GM10847 (cell line): ENCODE data around the gene AP2S1.

ENCODE experiments used
- POLR2A ChIP-seq: IDR thresholded peaks from 2 replicates; pipeline ENCODE4 v1.6.1; 2011; ENCODE audit not compliant: insufficient read length; ENCODE audit errors: extremely low read depth

Gene AP2S1

DNA sequence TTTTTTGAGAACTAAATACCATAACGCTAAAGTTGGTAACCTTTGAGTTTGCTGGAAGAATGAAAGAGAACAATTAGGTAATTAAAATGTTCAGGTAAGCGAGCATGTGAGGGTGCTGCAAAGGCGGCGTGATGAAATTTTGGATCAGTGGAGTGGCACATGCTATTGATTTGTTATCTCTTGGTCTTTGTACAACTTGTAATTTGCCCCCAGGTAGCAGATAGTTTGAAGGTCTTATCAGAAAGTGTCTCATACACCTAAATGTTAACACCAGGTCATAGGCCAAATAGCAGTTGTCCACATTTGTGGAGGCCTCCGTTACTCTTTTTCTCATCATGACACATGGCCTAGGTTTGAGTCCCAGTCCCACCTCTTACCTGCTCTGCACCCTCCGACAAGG, 25.0 kb upstream of the AP2S1 start:
- no peak for TF ChIP-seq POLR2A

- TF ChIP-seq POLR2A = no peak
Observed at GRCh38 chr19:46875234-46875633, 24.6 kb upstream of the AP2S1 start.

DNA sequence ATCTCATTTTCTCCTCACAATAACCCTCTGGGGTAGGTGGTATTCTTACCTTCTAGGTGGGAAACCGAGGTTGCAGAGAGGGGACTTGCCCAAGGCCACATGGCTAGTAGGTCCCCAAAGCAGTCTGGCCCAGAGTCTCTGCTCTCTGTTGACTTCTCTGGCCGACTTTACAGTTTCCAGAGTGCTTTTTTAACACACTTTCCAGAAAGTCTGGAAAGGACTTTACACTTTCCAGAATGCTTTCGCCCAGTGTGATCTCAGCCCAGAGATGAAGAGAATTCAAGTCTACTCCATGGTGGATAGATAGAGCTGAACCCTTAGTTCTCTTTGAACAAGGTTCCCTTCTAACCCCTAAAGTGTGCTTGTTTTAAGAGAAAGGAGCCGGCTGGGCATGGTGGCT, 22.3 kb upstream of the AP2S1 start:
- no peak for TF ChIP-seq POLR2A

DNA sequence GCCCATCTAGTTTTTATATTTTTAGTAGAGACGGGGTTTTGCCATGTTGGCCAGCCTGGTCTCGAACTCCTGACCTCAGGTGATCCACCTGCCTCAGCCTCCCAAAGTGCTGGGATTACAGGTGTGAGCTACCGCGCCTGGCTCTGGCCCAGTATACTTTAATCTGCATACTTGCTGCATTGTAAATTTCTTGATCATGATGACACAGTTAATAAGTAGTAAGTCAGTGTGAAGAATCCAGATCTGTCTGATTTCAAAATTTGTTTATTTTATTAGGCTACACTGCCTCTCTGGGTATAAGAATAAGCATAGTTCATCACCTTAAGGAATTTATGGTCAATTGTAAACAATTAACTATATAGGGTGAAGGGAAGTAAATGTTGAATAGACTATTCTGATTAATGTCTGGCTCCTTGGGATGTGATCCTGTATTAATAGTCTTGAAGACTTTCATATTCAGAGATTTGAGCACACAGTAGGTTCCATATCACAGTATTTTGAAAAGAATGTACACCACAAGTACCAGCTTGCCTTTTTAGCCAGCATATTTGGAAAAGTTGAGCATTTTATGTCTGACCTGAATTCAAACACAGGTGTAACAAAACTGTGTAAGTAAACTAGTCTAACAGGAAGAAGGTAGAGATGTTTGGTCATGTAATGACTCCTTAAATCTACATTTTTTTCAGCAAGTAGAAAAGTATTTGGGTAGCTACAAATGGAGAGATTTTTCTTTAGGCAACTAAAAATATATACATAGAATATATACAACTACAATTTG, 17.6 kb upstream of the AP2S1 start:
- no peak for TF ChIP-seq POLR2A

DNA sequence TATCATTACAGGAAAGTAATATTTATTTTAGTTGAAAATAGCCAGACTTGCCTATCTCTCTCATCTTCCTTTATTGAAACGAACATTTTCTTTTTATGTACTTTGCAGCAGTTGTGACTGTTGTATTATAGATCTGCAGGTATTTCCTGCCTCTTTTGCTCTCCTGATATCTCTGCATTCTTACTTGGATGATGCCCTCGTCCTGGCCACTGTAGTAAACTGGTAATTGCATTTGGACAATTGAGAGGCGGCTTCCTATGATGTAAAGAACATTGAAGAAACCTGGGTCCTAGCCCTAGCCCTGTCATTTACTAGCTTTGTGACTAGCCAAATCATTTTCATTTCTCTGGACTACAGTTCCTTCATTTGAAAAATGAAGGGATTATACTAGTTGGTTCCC, 16.5 kb upstream of the AP2S1 start:
- TF ChIP-seq POLR2A = no peak

GRCh38 chr19:46866407-46867136, 15.9 kb upstream of the AP2S1 start:
- TF ChIP-seq POLR2A = no peak

GRCh38 chr19:46863818-46864629, 13.4 kb upstream of the AP2S1 start:
- TF ChIP-seq POLR2A = no peak

DNA sequence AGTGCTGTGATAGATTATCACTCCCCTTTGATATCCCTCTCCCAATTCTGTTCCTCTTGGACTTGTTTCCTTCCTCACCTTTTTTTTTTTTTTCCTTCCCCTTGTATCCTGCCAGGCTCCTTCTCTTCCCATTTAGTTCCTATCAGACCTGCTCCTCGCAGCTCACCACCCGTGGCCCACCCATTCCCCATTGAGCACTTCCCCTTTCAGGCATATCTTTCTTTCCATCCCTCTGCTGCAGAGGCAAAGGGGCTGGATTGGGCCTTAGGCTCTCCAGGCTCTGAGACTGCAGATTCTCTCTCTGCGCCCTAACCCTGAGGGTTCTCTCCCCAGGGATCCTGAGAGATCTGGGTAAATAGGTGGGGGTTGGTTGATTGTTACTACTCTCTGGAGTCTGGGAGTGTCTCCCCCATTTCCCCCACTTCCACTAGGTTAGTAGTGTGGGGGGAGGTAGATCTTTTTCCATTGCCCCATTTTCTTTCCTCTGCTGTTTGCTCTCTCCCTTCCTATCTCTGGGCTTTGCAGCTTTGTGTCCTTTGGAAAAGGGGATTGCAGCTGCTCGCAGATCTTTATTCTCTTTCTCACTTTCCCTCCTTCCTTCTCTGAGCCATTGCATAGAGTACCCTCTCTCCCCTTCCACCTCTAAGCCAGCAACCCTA, 12.5 kb upstream of the AP2S1 start:
- no peak for TF ChIP-seq POLR2A

- no peak for TF ChIP-seq POLR2A
Observed at GRCh38 chr19:46862503-46862834, 11.8 kb upstream of the AP2S1 start.

GRCh38 chr19:46861691-46862502, 11.3 kb upstream of the AP2S1 start:
- TF ChIP-seq POLR2A = no peak

DNA sequence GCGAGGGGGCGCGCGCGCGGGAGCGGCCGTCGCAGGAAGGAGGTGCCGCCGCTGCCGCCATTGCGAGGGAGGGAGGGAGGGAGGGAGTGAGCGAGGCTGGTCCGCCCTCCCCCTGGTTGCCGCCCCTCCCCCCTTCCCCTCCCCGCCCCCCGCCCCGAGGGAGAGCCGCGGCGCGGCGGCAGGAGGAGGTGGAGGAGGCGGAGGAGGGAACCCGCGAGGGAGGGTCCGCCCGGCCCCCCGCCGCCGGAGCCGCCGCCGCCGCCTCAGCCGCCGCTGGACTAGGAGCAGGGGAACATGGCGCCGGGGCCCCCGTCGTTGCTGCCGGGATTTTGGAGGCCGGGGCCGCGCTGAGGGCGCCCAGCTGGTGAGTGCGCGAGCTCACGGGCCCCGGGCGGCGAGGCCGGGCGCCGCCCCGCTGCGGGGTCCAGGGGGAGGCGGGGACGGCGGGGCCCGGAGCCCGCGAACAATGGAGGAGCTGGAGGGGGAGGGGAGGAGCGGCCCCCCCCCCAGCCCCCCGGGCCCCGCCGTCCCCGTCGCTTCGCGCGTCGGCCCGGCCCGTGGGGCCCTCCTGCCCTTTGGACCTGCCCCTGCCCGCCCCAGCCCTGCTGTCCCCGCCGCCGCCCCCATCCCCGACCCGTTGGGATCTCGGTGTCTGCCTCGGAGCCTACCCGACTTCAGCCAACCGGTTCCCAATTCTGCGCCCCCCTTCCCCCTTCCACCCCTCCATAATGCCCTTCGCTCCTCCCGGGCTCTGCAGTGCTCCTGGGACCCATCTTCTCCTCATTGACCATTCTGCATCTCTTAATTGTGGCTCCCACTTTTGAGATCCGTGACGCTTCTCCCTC, 10.4 kb upstream of the AP2S1 start, which contains the start of gene ARHGAP35:
Gene ARHGAP35, plus strand, starts transcription at position 152 of the 845 bp plus-strand sequence. CDS start 57,679 bp downstream, outside the sequence.
- TF ChIP-seq POLR2A = no peak

DNA sequence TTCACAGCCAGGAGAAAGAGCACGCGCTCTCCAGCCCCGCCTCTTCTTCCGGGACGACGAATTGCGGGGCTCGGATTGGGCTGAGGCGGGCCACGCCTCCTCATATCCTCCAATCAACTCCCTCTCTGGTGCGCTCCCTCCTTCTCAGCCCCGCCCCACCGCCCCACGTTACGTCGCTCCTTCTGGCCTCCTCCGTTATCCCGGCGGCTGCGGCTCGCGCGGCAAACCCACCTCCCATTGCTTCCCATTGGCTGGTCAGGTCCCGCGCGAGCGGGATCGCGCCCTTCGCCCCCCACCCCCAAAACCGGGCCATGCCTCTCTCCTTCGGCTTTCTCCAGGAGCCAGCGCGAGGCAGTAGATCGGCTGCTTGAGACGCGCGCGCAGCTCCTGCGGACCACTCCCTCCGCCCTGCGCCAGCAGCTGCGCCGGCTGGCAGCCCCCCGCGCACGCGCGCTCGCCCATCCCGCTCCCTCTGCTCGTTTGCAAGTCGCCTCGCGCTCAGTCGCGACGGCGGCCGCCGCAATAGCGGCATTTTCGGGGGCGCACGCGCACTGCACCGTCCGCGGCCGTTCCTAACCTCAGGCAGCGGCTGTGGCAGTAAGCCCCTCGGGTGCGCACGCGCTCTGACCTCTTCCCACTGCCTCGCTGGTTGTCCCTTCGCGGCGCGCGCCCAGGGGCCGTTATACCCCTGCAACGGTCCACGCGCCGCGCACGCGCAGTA, 9.6 kb upstream of the AP2S1 start:
- peak; percentile 86 for TF ChIP-seq POLR2A

- no peak for TF ChIP-seq POLR2A
Observed at GRCh38 chr19:46859637-46860124, 9.0 kb upstream of the AP2S1 start.
